Prostate gland (tissue), 2 donors: Measurements from ENCODE around the gene LEO1. TPM values are rescaled to one million over a fixed set of nuclear protein-coding genes. Genes with fewer than 3 reads are reported as not detected.

Source experiments
- DNase-seq: peaks from one replicate; pipeline ENCODE4 v3.0.0-alpha.2; 2019; ENCODE audit warnings: low spot score
- H3K27ac ChIP-seq, 2 donors: fragments of 200-600 bp; sonication (generic); 2 replicates each; pipeline ENCODE4 v1.5.1; 2017 to 2019
- H3K27me3 ChIP-seq: fragments of 200-600 bp; sonication (generic); replicated peaks from 2 replicates; pipeline ENCODE4 v1.5.1; 2019; ENCODE audit not compliant: insufficient read depth
- H3K36me3 ChIP-seq, 2 donors: fragments of 200-600 bp; sonication (generic); 1 replicate in 1 of 2; 2 replicates in 1 of 2; pipeline versions ENCODE4 v1.5.1 to v1.8.1; 2017 to 2019
- H3K4me1 ChIP-seq: fragments of 200-600 bp; sonication (generic); replicated peaks from 2 replicates; pipeline ENCODE4 v1.5.1; 2019
- H3K4me3 ChIP-seq, 2 donors: fragments of 200-600 bp; sonication (generic); 2 replicates each; pipeline ENCODE4 v1.5.1; 2017 to 2019
- H3K9me3 ChIP-seq: fragments of 200-600 bp; sonication (generic); 2 replicates; pipeline ENCODE4 v1.5.1; 2017
- CTCF ChIP-seq, 4 experiments: fragments of 200-600 bp in 2 of 4; fragments of 450-650 bp in 2 of 4; sonication (generic) in 2 of 4; IDR thresholded peaks; 1 replicate in 3 of 4; 2 replicates in 1 of 4; pipeline ENCODE4 v1.5.1; 2016 to 2019; ENCODE audit warnings: antibody characterized with exemption in 4 of 4, mild to moderate bottlenecking in 2 of 4, moderate library complexity in 2 of 4
- POLR2A ChIP-seq: fragments of 450-650 bp; IDR thresholded peaks from one replicate; pipeline ENCODE4 v1.6.1; 2016; ENCODE audit warnings: antibody characterized with exemption, mild to moderate bottlenecking
- POLR2AphosphoS5 ChIP-seq: sonication (generic); formaldehyde crosslinking; IDR thresholded peaks from one replicate; pipeline ENCODE4 v1.6.1; 2017; ENCODE audit warnings: antibody characterized with exemption
- WGBS: methylation state at CpG from one replicate; pipeline ENCODE4 v1.1.5; 2018; 5-methylcytosine and 5-hydroxymethylcytosine counted together
- intact Hi-C: fragments of 100-400 bp; cut with DNase I; formaldehyde crosslinking; loops from one replicate; pipeline ENCODE4 v1.14.2; 2022
- total RNA-seq, 2 donors: library from RNA; depleted of rRNA; stranded (reverse); fragments of >200 nt; gene quantifications; one replicate each; pipeline ENCODE4 v1.1.0, GENCODE V29; 2016

LEO1 gene
- total RNA-seq, 2 donors from 2014 or later = 14.4 to 24.2 TPM

GRCh38 chr15:51907136-51907862 lies 64.3 kb downstream of the LEO1 start:
- DNase-seq = peak; percentile 40
- intact Hi-C loops = no loop called here
- no peak for TF ChIP-seq POLR2A
- peak in 1 of 4 experiments; percentile 39 for TF ChIP-seq CTCF (IDR thresholded peaks at IDR 0.05)
- TF ChIP-seq POLR2AphosphoS5 = peak; percentile 46
- WGBS = 46% methylated on average over 8 of the region's 8 CpGs
- Histone ChIP-seq H3K36me3 (no peaks in the 10 kb centered on the region), H3K27me3 (no peaks in the 10 kb centered on the region), H3K4me3 (no peak overlapping the region), H3K4me1 (no peaks in the 10 kb centered on the region), H3K9me3 (no peaks in the 10 kb centered on the region), H3K27ac (peak overlapping the region; percentile 1 to 14)

GRCh38 chr15:51904931-51905330 lies 66.6 kb downstream of the LEO1 start:
- no peak overlapping the region for H3K4me3 ChIP-seq
- no peaks in the 10 kb centered on the region for H3K9me3 ChIP-seq
- H3K4me1 ChIP-seq = no peaks in the 10 kb centered on the region
- no peaks in the 10 kb centered on the region for H3K27me3 ChIP-seq
- H3K27ac ChIP-seq = no peak overlapping the region
- no peak for TF ChIP-seq POLR2AphosphoS5
- no peak for TF ChIP-seq POLR2A
- no peak for TF ChIP-seq CTCF (IDR thresholded peaks at IDR 0.05)
- 61% methylated on average over 4 of the region's 4 CpGs for WGBS
- intact Hi-C loops = no loop called here
- H3K36me3 ChIP-seq = no peaks in the 10 kb centered on the region
- no peak for DNase-seq

- Histone ChIP-seq H3K27me3 (no peaks in the 10 kb centered on the region), H3K9me3 (no peaks in the 10 kb centered on the region), H3K27ac (no peak overlapping the region), H3K36me3 (no peaks in the 10 kb centered on the region), H3K4me3 (no peak overlapping the region), H3K4me1 (no peaks in the 10 kb centered on the region)
- DNase-seq = no peak
- 73% methylated on average over 3 of the region's 3 CpGs for WGBS
- TF ChIP-seq CTCF (IDR thresholded peaks at IDR 0.05) = no peak
- no peak for TF ChIP-seq POLR2A
- no peak for TF ChIP-seq POLR2AphosphoS5
- intact Hi-C loops = no loop called here
These were observed 67.2 kb downstream of the LEO1 start for GRCh38 chr15:51904421-51904820.

GRCh38 chr15:51889486-51889885 lies 82.1 kb downstream of the LEO1 start:
- WGBS = 92% methylated on average over 2 of the region's 2 CpGs
- no peaks in the 10 kb centered on the region for H3K9me3 ChIP-seq
- H3K27me3 ChIP-seq = no peaks in the 10 kb centered on the region
- H3K4me3 ChIP-seq = no peak overlapping the region
- TF ChIP-seq CTCF (IDR thresholded peaks at IDR 0.05) (no peak), POLR2A (no peak), POLR2AphosphoS5 (no peak)
- H3K4me1 ChIP-seq = no peaks in the 10 kb centered on the region
- H3K27ac ChIP-seq = no peak overlapping the region
- intact Hi-C loops = loop anchor here (5.0 kb wide), 1 partner anchor 253 kb away; no protein-coding TSS in a partner anchor
- DNase-seq = no peak
- H3K36me3 ChIP-seq = no peaks in the 10 kb centered on the region

GRCh38 chr15:51888593-51889195 lies 82.9 kb downstream of the LEO1 start:
- DNase-seq = no peak
- H3K27ac ChIP-seq = no peak overlapping the region
- H3K27me3 ChIP-seq = no peaks in the 10 kb centered on the region
- H3K4me3 ChIP-seq = no peak overlapping the region
- TF ChIP-seq POLR2AphosphoS5 = no peak
- TF ChIP-seq POLR2A = no peak
- peak in 3 of 4 experiments; percentile 55 to 71 (median 63) for TF ChIP-seq CTCF (IDR thresholded peaks at IDR 0.05)
- no peaks in the 10 kb centered on the region for H3K9me3 ChIP-seq
- no peaks in the 10 kb centered on the region for H3K36me3 ChIP-seq
- 34% methylated on average over 2 of the region's 2 CpGs for WGBS
- no peaks in the 10 kb centered on the region for H3K4me1 ChIP-seq
- intact Hi-C loops = loop anchor here (5.0 kb wide), 1 partner anchor 254 kb away; no protein-coding TSS in a partner anchor
